Duodenal mucosa (tissue), 2 donors: Measurements from ENCODE around the gene CELA1.

ENCODE experiments used
- H3K27ac ChIP-seq: one replicate; pipeline ENCODE4 v1.7.0; 2013; ENCODE audit warnings: low read depth, low read length
- H3K27me3 ChIP-seq, 2 donors: one replicate each; pipeline ENCODE4 v1.7.0; 2013; ENCODE audit warnings: low read length in 2 of 2, control low read depth in 1 of 2; ENCODE audit not compliant: insufficient read depth in 2 of 2, control insufficient read depth in 1 of 2
- H3K36me3 ChIP-seq, 2 donors: one replicate each; pipeline ENCODE4 v1.7.0; 2013; ENCODE audit warnings: low read length in 2 of 2, control low read depth in 1 of 2; ENCODE audit not compliant: insufficient read depth in 2 of 2, control insufficient read depth in 1 of 2
- H3K4me1 ChIP-seq, 2 donors: one replicate each; pipeline ENCODE4 v1.7.0; 2013; ENCODE audit warnings: low read length in 2 of 2, control low read depth in 1 of 2; ENCODE audit not compliant: insufficient read depth in 2 of 2, control insufficient read depth in 1 of 2
- H3K4me3 ChIP-seq, 2 donors: one replicate each; pipeline ENCODE4 v1.7.0; 2013; ENCODE audit warnings: low read length in 2 of 2, low read depth in 1 of 2
- H3K9ac ChIP-seq, 2 donors: one replicate each; pipeline ENCODE4 v1.7.0; 2013; ENCODE audit warnings: low read length in 2 of 2, low read depth in 1 of 2
- H3K9me3 ChIP-seq, 2 donors: one replicate each; pipeline ENCODE4 v1.7.0; 2013; ENCODE audit warnings: low read length in 2 of 2, control low read depth in 1 of 2; ENCODE audit not compliant: control insufficient read depth in 1 of 2

Gene CELA1

DNA sequence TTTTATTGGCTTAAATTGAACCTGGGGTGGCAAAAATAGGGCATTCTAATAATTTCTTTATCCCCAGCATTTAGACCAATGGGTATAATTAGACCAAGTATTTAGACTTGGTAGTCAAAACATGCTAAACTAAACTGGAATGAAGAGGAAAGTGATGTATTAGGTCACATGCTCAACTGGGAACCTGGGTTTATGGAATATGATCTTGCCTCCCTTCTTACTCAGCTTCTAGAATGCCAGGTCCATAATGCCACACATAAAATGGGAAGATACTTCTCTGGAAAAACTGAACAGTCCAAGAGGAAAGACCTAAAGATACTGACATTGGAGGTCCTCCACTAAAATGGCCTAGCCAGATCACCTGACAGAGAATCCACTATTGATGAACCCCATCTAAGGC, 16.3 kb downstream of the CELA1 start:
- H3K9me3 ChIP-seq: no peaks in the 10 kb centered on the region
- H3K4me3 ChIP-seq: no peak overlapping the region
- no peaks in the 10 kb centered on the region for H3K27me3 ChIP-seq
- H3K9ac ChIP-seq: no peak overlapping the region
- no peaks in the 10 kb centered on the region for H3K36me3 ChIP-seq
- H3K4me1 ChIP-seq: peaks cover 6 to 8% of the 10 kb centered on the region in 2 donors
- no peak overlapping the region for H3K27ac ChIP-seq

DNA sequence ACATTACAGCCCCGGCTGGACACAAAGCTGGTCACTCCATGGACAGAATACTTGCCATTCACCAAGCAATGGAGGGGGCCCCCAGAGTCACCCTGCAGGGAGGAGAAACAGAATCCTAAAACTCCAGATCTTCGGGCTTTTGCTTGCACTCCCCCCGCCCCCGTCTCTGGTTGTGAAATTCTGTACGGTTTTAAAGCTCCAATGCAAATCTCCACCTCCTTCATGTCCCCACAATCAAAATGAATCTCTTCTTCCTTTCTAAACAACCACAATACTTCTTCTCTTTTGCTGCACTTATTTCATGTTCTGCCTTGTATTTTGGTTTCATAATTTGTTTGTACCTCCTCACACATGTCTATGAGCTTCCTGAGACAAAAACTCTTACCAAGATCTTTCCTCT, 16.7 kb downstream of the CELA1 start:
- Histone ChIP-seq H3K4me3 (no peak overlapping the region), H3K9ac (no peak overlapping the region), H3K9me3 (no peaks in the 10 kb centered on the region), H3K27me3 (no peaks in the 10 kb centered on the region), H3K36me3 (no peaks in the 10 kb centered on the region), H3K4me1 (peaks cover 6 to 8% of the 10 kb centered on the region in 2 donors), H3K27ac (no peak overlapping the region)

GRCh38 chr12:51328587-51328986, 17.9 kb downstream of the CELA1 start:
- Histone ChIP-seq H3K27me3 (no peaks in the 10 kb centered on the region), H3K4me1 (peaks cover 8 to 10% of the 10 kb centered on the region in 2 donors), H3K9ac (no peak overlapping the region), H3K4me3 (no peak overlapping the region), H3K27ac (no peak overlapping the region), H3K9me3 (no peaks in the 10 kb centered on the region), H3K36me3 (no peaks in the 10 kb centered on the region)

GRCh38 chr12:51326698-51327439, 19.6 kb downstream of the CELA1 start:
- Histone ChIP-seq H3K4me1 (peaks cover 8 to 10% of the 10 kb centered on the region in 2 donors), H3K4me3 (no peak overlapping the region), H3K9me3 (no peaks in the 10 kb centered on the region), H3K9ac (peak overlapping the region in 1 of 2 donors; percentile 14), H3K36me3 (no peaks in the 10 kb centered on the region), H3K27ac (no peak overlapping the region), H3K27me3 (no peaks in the 10 kb centered on the region)

DNA sequence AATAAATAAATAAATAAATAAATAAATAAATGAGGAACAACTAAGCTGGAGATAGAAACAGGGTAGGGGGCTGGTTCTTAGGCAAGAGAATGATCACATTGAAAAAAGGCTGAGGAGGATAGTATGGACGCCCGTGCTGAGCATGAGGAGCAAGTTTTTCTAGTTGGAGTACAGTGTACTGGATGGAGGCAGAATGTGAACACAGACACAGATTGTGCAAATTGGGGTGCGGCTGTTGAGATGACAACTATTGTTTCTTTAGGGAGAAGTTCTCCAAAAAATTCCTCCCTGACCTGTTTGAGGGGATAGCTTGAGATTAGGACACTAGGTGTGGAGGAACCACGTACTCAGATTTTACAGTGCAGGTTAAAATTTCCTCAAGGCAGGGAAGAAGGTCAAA, 21.5 kb downstream of the CELA1 start:
- Histone ChIP-seq H3K27ac (no peak overlapping the region), H3K4me1 (peaks cover 8 to 13% of the 10 kb centered on the region in 2 donors)

GRCh38 chr12:51323966-51324895, 22.2 kb downstream of the CELA1 start, which contains the start of gene BIN2:
Gene BIN2 (minus strand): TSS chr12:51324174. CDS start chr12:51324102, 72 bp downstream.
- Histone ChIP-seq H3K4me3 (peak within 1 kb of the TSS; percentile 60 to 66), H3K4me1 (peaks cover 8 to 16% of the 10 kb centered on the region in 2 donors), H3K27me3 (no peaks in the 10 kb centered on the region), H3K36me3 (no peaks in the 10 kb centered on the region), H3K27ac (peak within 1 kb of the TSS; percentile 63), H3K9me3 (no peaks in the 10 kb centered on the region), H3K9ac (peak within 1 kb of the TSS; percentile 31 to 58)

More for the DNA sequence above, 21.5 kb downstream of the CELA1 start:
- no peaks in the 10 kb centered on the region for H3K27me3 ChIP-seq
- H3K36me3 ChIP-seq: no peaks in the 10 kb centered on the region
- H3K9ac ChIP-seq: no peak overlapping the region
- no peak overlapping the region for H3K4me3 ChIP-seq
- no peaks in the 10 kb centered on the region for H3K9me3 ChIP-seq

DNA sequence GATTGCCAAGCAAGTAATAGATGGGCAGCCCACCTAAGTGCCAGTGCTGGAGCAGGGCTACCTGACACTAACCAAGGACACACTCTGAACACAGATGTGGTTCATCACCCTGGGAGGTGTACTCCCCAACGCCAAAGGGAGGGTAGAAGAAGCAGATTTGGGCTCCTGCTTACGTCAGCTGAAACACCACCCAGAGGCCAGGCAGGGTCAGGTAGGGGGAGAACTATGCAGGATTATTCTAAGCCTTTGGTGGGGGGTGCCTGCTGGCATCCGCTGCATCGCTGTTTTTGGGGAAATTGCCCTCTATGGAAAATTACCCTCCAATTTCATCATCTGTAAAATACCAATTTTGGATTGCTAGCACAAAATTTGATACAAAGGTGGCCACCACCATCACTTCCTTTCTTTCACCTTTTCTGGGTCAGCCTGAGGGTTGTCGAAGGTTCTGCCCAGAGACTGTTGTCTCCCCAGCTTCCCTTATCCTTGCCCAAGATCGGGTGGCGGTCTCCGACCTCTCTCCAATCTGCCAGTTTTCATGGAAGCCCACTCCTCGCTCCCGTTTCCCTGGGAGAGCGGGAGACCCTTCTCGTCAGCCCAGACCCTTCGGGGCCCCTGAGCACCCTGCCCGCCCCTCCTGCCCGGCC, 23.0 kb downstream of the CELA1 start:
- Histone ChIP-seq H3K27me3 (no peaks in the 10 kb centered on the region), H3K9me3 (no peaks in the 10 kb centered on the region), H3K4me3 (peak overlapping the region; percentile 60 to 66), H3K27ac (peak overlapping the region; percentile 63), H3K9ac (peak overlapping the region; percentile 31 to 58), H3K4me1 (peaks cover 14 to 23% of the 10 kb centered on the region in 2 donors), H3K36me3 (no peaks in the 10 kb centered on the region)

DNA sequence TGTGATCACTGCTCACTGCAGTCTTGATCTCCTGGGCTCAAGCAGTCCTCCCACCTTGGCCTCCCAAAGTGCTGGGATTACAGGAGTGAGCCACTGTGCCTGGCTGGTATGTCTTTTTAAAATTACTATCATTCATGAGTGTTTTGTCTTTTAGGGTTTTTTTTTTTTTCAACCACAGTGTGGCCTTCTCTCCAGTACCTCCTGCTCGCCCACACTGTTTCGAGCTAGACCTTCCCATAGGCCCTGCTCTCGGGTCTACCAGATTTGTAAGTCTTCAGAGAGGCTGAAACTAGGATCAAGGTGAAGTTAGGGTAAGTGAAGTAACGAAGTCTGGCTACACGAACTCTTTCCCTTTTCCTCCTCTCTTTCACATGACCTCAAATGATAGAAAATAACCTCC, 24.0 kb downstream of the CELA1 start:
- H3K4me1 ChIP-seq: peaks cover 15 to 23% of the 10 kb centered on the region in 2 donors
- peak overlapping the region; percentile 60 to 66 for H3K4me3 ChIP-seq
- H3K9ac ChIP-seq: peak overlapping the region in 1 of 2 donors; percentile 31
- H3K36me3 ChIP-seq: no peaks in the 10 kb centered on the region
- no peak overlapping the region for H3K27ac ChIP-seq
- H3K9me3 ChIP-seq: no peaks in the 10 kb centered on the region
- no peaks in the 10 kb centered on the region for H3K27me3 ChIP-seq

DNA sequence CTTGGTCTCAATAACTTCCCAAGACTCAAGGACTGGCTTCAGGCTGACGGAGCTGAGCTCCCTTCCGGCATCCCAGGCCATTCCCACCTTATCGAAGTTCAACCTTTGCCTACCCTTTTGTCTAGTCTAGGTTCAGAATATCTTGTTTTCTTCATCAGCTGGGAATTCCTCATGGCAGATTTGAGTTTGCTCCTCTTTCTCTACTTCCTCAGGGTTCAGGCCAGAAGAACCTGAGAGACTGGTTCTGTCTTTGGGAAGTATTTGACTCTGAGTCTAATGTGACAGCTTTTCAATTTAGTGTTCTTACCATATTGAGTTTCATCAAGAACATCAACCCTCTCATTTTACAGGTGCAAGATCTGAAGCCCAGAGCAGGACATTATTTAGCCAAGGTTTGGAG, 24.6 kb downstream of the CELA1 start:
- no peak overlapping the region for H3K27ac ChIP-seq
- peaks cover 15 to 23% of the 10 kb centered on the region in 2 donors for H3K4me1 ChIP-seq
- H3K9ac ChIP-seq: no peak overlapping the region
- H3K4me3 ChIP-seq: no peak overlapping the region
- H3K27me3 ChIP-seq: no peaks in the 10 kb centered on the region
- H3K36me3 ChIP-seq: no peaks in the 10 kb centered on the region
- no peaks in the 10 kb centered on the region for H3K9me3 ChIP-seq
